GM12891 (cell line): ENCODE measurements around the gene UNC45A.
A peak's percentile ranks its signal among the peaks of the same experiment; 100 is the strongest.

Source experiments
- DNase-seq: peaks from one replicate; pipeline ENCODE4 v3.0.0; 2011; ENCODE audit warnings: low spot score; ENCODE audit not compliant: insufficient read length
- FAIRE-seq: peaks from 2 replicates; lab custom pipeline; 2011; peaks lifted over from hg19 to GRCh38; lab: Jason Lieb, UNC
- PAX5 ChIP-seq: IDR thresholded peaks from 2 replicates; pipeline ENCODE4 v1.6.1; 2011; ENCODE audit warnings: low read length, moderate library complexity, mild to moderate bottlenecking; ENCODE audit not compliant: insufficient read depth, severe bottlenecking
- POLR2A ChIP-seq: IDR thresholded peaks from 2 replicates; pipeline ENCODE4 v1.6.1; 2011; ENCODE audit warnings: low read depth, low read length, control low read depth
- POLR2AphosphoS5 ChIP-seq: IDR thresholded peaks from 2 replicates; pipeline ENCODE4 v1.6.1; 2011; ENCODE audit warnings: low read depth, low read length, control low read depth
- POU2F2 ChIP-seq: IDR thresholded peaks from 2 replicates; pipeline ENCODE4 v1.6.1; 2011; ENCODE audit warnings: low read depth, mild to moderate bottlenecking, control low read depth, low read length, moderate library complexity
- SPI1 ChIP-seq: IDR thresholded peaks from 2 replicates; pipeline ENCODE4 v1.6.1; 2011; ENCODE audit warnings: low read depth, low read length, control low read depth
- TAF1 ChIP-seq: IDR thresholded peaks from 2 replicates; pipeline ENCODE4 v1.6.1; 2011; ENCODE audit warnings: low read depth, low read length, control low read depth

UNC45A gene

GRCh38 chr15:90959894-90960293, 24.8 kb downstream of the UNC45A start:
- no peak for FAIRE-seq
- TF ChIP-seq SPI1 (no peak), PAX5 (no peak), POLR2A (no peak), TAF1 (no peak), POLR2AphosphoS5 (no peak), POU2F2 (no peak)
- no peak for DNase-seq

- DNase-seq: no peak
- TF ChIP-seq SPI1 (no peak), POU2F2 (no peak), TAF1 (no peak), PAX5 (no peak), POLR2A (no peak), POLR2AphosphoS5 (no peak)
- no peak for FAIRE-seq
Measured at GRCh38 chr15:90960298-90961091, 25.4 kb downstream of the UNC45A start.

- no peak for DNase-seq
- FAIRE-seq: no peak
- 0 out of 2 replicates have a peak, but pooled peaks have one; percentile 36 for TF ChIP-seq POLR2A
- no peak for TF ChIP-seq POLR2AphosphoS5
- TF ChIP-seq SPI1: no peak
Measured at GRCh38 chr15:90962021-90962420, 26.9 kb downstream of the UNC45A start.

- no peak for FAIRE-seq
- no peak for TF ChIP-seq PAX5
- no peak for TF ChIP-seq POU2F2
- no peak for TF ChIP-seq TAF1
- TF ChIP-seq POLR2A: 0 out of 2 replicates have a peak, but pooled peaks have one; percentile 23
- no peak for TF ChIP-seq POLR2AphosphoS5
- TF ChIP-seq SPI1: no peak
- no peak for DNase-seq
Measured at GRCh38 chr15:90966262-90966661, 31.2 kb downstream of the UNC45A start.

- DNase-seq (no peak), FAIRE-seq (no peak)
- no peak for TF ChIP-seq POLR2AphosphoS5
- TF ChIP-seq SPI1: no peak
- no peak for TF ChIP-seq POU2F2
- no peak for TF ChIP-seq POLR2A
- no peak for TF ChIP-seq TAF1
- no peak for TF ChIP-seq PAX5
Measured at GRCh38 chr15:90967206-90967605, 32.1 kb downstream of the UNC45A start.

- FAIRE-seq (no peak), DNase-seq (no peak)
- no peak for TF ChIP-seq SPI1
- TF ChIP-seq TAF1: no peak
- no peak for TF ChIP-seq PAX5
- TF ChIP-seq POLR2A: no peak
- no peak for TF ChIP-seq POLR2AphosphoS5
- no peak for TF ChIP-seq POU2F2
Measured at GRCh38 chr15:90968434-90968833, 33.3 kb downstream of the UNC45A start.

GRCh38 chr15:90970274-90970673, 35.2 kb downstream of the UNC45A start:
- no peak for TF ChIP-seq SPI1
- no peak for TF ChIP-seq POLR2A
- TF ChIP-seq POU2F2: no peak
- no peak for TF ChIP-seq POLR2AphosphoS5
- no peak for TF ChIP-seq PAX5
- no peak for TF ChIP-seq TAF1
- FAIRE-seq (no peak), DNase-seq (no peak)

- FAIRE-seq (no peak), DNase-seq (no peak)
- TF ChIP-seq PAX5 (no peak), TAF1 (no peak), POLR2A (no peak), POLR2AphosphoS5 (no peak), SPI1 (no peak), POU2F2 (no peak)
Measured at GRCh38 chr15:90972133-90972532, 37.0 kb downstream of the UNC45A start.

- DNase-seq (no peak), FAIRE-seq (no peak)
- TF ChIP-seq TAF1 (no peak), SPI1 (no peak), POU2F2 (no peak), PAX5 (no peak), POLR2AphosphoS5 (no peak), POLR2A (no peak)
Measured at GRCh38 chr15:90974216-90974615, 39.1 kb downstream of the UNC45A start.
